Activated B cell treated with CpG ODN at 0.5 μM for 24 hours (primary cell): Measurements from ENCODE around the gene RSPH1. TPM values are rescaled to one million over a fixed set of nuclear protein-coding genes. Genes with fewer than 3 reads are reported as not detected.

Source experiments
- ATAC-seq: fragments of 200-7000 bp; cut with Tn5 transposase; one replicate; pipeline ENCODE4 v1.10.0; 2021; ENCODE audit warnings: low read depth, mild to moderate bottlenecking, moderate library complexity
- CTCF ChIA-PET: fragments of 350-600 bp; sonication (Branson Sonifier 250); formaldehyde crosslinking; loops from one replicate; lab custom pipeline; 2021; ENCODE audit warnings: antibody characterized with exemption; lab: Charles Lee
- POLR2A ChIA-PET: fragments of 350-600 bp; sonication (Branson Sonifier 250); formaldehyde crosslinking; loops from one replicate; lab custom pipeline; 2021; ENCODE audit warnings: antibody characterized with exemption; lab: Charles Lee
- DNase-seq: peaks from one replicate; pipeline ENCODE4 v3.0.0; 2022
- H3K27ac Mint-ChIP-seq: one replicate; pipeline ENCODE4 v1.8.0; 2020; ENCODE audit warnings: mixed read lengths
- H3K27me3 Mint-ChIP-seq: one replicate; pipeline ENCODE4 v1.8.0; 2021; ENCODE audit warnings: mixed read lengths
- H3K36me3 Mint-ChIP-seq: one replicate; pipeline ENCODE4 v1.8.0; 2021; ENCODE audit warnings: low read depth, mixed read lengths
- H3K4me1 Mint-ChIP-seq: one replicate; pipeline ENCODE4 v1.8.0; 2021; ENCODE audit warnings: mixed read lengths
- H3K4me3 Mint-ChIP-seq: one replicate; pipeline ENCODE4 v1.8.0; 2020; ENCODE audit warnings: mild to moderate bottlenecking, mixed read lengths
- H3K9me3 Mint-ChIP-seq: one replicate; pipeline ENCODE4 v1.8.0; 2020; ENCODE audit warnings: mixed read lengths
- intact Hi-C: fragments of 100-400 bp; cut with micrococcal nuclease; formaldehyde crosslinking; loops from one replicate; pipeline ENCODE4 v1.15.1; 2024
- total RNA-seq: library from RNA; stranded (reverse); gene quantifications from 2 replicates; pipeline ENCODE4 v1.2.3, GENCODE V29; 2022
- TF ChIP-seq, protein P1 (sequence below): fragments of 200-600 bp; IDR thresholded peaks from one replicate; pipeline ENCODE4 v1.8.0; 2022; ENCODE audit warnings: antibody characterized with exemption, mild to moderate bottlenecking

Gene RSPH1
- total RNA-seq, 1 donor from 2014 or later: 0.38 TPM

DNA sequence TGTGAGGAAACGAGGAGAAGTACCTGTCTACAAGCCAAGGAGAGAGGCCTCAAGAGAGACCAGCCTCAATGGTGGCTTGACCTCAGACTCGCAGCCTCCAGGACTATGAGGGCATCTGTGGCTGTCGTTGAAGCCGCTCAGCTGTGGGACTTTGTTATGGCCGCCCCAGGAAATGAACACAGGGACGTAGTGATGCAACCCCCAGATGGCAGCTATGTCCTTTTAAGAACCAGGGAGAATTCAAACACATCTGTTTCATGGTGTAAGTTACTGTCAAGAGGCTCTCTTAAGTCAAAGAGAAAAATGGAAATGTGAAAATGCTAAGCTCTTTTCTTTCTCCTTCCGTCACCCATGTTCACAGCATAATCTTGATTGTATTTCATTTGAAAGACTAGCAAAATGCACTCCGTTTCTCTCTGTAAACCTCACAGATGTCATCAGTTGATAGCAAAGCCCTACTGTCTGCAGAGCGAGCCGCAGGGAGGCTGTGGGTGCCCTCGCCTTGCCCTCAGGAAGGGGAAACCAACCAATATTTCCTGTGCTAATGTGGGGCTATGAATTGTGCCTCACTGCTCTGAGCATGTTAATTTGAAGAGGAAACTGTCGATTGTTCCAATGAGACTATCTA is 71.0 kb downstream of the RSPH1 start:
- Mint-ChIP-seq H3K4me3 (no peak overlapping the region), H3K9me3 (no peaks in the 10 kb centered on the region), H3K4me1 (peaks cover 29% of the 10 kb centered on the region), H3K27me3 (peaks cover 27% of the 10 kb centered on the region), H3K36me3 (no peaks in the 10 kb centered on the region), H3K27ac (peak overlapping the region; percentile 64)
- TF ChIP-seq, protein P1, sequence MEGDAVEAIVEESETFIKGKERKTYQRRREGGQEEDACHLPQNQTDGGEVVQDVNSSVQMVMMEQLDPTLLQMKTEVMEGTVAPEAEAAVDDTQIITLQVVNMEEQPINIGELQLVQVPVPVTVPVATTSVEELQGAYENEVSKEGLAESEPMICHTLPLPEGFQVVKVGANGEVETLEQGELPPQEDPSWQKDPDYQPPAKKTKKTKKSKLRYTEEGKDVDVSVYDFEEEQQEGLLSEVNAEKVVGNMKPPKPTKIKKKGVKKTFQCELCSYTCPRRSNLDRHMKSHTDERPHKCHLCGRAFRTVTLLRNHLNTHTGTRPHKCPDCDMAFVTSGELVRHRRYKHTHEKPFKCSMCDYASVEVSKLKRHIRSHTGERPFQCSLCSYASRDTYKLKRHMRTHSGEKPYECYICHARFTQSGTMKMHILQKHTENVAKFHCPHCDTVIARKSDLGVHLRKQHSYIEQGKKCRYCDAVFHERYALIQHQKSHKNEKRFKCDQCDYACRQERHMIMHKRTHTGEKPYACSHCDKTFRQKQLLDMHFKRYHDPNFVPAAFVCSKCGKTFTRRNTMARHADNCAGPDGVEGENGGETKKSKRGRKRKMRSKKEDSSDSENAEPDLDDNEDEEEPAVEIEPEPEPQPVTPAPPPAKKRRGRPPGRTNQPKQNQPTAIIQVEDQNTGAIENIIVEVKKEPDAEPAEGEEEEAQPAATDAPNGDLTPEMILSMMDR: no peak
- no peak for DNase-seq
- ChIA-PET CTCF (no interaction called here), POLR2A (no interaction called here)
- ATAC-seq: peak; percentile 65
- intact Hi-C loops: no loop called here

DNA sequence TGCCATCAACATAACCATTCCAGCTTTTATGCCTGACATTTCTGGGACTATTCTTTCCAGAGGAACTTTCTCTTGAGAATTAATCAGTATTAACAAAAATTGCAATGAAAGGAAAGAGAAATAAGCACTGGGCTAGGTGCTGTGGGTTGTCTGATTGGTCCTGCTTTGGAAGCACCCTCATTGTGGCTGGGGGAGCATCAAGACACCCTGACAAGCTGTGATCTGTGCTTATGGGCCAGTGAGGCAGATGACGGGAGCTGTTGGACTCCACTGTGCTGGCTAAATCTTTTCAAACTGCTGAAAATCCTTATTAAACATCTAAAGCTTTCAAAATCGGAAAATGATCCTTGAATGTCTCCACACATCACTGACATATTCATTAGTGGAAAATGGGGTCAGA is 72.3 kb downstream of the RSPH1 start:
- ChIA-PET POLR2A (interaction anchor here (0.5 kb wide), 1 partner anchor 46 kb away, joined by 3 read pairs; no protein-coding TSS in a partner anchor), CTCF (no interaction called here)
- no peak for DNase-seq
- intact Hi-C loops: no loop called here
- peaks cover 29% of the 10 kb centered on the region for H3K4me1 Mint-ChIP-seq
- no peaks in the 10 kb centered on the region for H3K9me3 Mint-ChIP-seq
- H3K27me3 Mint-ChIP-seq: peaks cover 25% of the 10 kb centered on the region
- TF ChIP-seq, protein P1: no peak
- no peak for ATAC-seq
- no peaks in the 10 kb centered on the region for H3K36me3 Mint-ChIP-seq
- no peak overlapping the region for H3K4me3 Mint-ChIP-seq
- no peak overlapping the region for H3K27ac Mint-ChIP-seq

DNA sequence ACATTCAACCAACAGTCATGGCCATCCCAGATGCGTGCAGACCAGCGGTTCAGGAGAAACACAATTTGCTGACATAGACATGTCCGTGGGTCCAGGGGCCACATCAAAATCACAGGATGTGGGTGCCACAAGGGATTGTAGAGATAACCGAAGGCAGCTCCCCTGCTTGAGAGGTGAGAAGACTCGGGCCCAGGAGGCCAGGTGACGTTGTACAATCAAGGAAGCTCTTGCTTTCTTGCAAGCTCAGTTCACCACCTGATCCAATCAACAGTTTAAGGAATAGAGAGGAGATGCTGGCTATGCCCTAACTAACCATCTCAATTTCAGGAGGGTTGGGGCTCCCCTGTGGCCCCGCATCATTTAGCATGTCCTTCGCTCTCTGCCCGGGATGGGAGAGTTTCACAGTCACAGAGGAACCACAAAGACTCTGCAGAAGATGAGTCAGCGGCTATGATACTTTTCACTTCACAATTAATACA is 72.8 kb downstream of the RSPH1 start:
- H3K9me3 Mint-ChIP-seq: no peaks in the 10 kb centered on the region
- TF ChIP-seq, protein P1: no peak
- ChIA-PET CTCF (interaction anchor here (1.1 kb wide), 1 partner anchor 27 kb away, joined by 3 read pairs; no protein-coding TSS in a partner anchor), POLR2A (no interaction called here)
- H3K4me1 Mint-ChIP-seq: peaks cover 29% of the 10 kb centered on the region
- ATAC-seq (peak; percentile 28), DNase-seq (no peak)
- H3K27me3 Mint-ChIP-seq: peaks cover 25% of the 10 kb centered on the region
- H3K27ac Mint-ChIP-seq: no peak overlapping the region
- no peaks in the 10 kb centered on the region for H3K36me3 Mint-ChIP-seq
- no peak overlapping the region for H3K4me3 Mint-ChIP-seq
- intact Hi-C loops: no loop called here

Other genes with a start within 250 kb of the RSPH1 start
- gene TFF3, start 180.8 kb downstream of the RSPH1 start, total RNA-seq: not detected in 2 replicates
- gene TFF2, start 145.2 kb downstream of the RSPH1 start, total RNA-seq: not detected in 2 replicates
- gene TFF1, start 129.7 kb downstream of the RSPH1 start, total RNA-seq: not detected in 2 replicates
- 0.22 TPM in 1 of 2 replicates, not detected in the other for gene TMPRSS3, start 100.2 kb downstream of the RSPH1 start, total RNA-seq
- gene UBASH3A, start 92.3 kb downstream of the RSPH1 start, total RNA-seq: 0.20 TPM in 1 of 2 replicates, not detected in the other
- gene SLC37A1, start 17.6 kb upstream of the RSPH1 start, total RNA-seq: 39.8 and 47.9 TPM in 2 replicates
- gene PDE9A, start 157.4 kb upstream of the RSPH1 start, total RNA-seq: 0.58 and 0.83 TPM in 2 replicates